SK-N-SH (cell line): ENCODE results near the gene CTNND1. TPM values are rescaled to one million over a fixed set of nuclear protein-coding genes. Genes with fewer than 3 reads are reported as not detected.

Experiments
- CTCF ChIA-PET: fragments of 300-600, 350-600 bp; formaldehyde crosslinking; extraction: SDS; loops from one replicate; lab custom pipeline; 2021; lab: Yijun Ruan, JAX
- POLR2A ChIA-PET: fragments of 350-600 bp; sonication (Branson Sonifier 250); formaldehyde crosslinking; extraction: SDS; loops from one replicate; lab custom pipeline; 2020; ENCODE audit warnings: antibody characterized with exemption, inconsistent platforms; lab: Yijun Ruan, JAX
- DNase-seq: peaks from one replicate; pipeline ENCODE4 v3.0.0; 2012
- H2AFZ ChIP-seq: fragments of 200-600 bp; sonication (generic); 2 replicates; pipeline ENCODE4 v1.8.1; 2016; ENCODE audit warnings: antibody characterized with exemption, mild to moderate bottlenecking, low read depth
- H3F3A ChIP-seq: fragments of 200-600 bp; sonication (generic); replicated peaks from 2 replicates; pipeline ENCODE3; 2016; ENCODE audit warnings: antibody characterized with exemption, mild to moderate bottlenecking; ENCODE audit not compliant: insufficient read depth
- H3K27ac ChIP-seq, 2 experiments: fragments of 200-500 bp in 1 of 2; fragments of 200-600 bp in 1 of 2; sonication (Bioruptor generic) in 1 of 2; sonication (generic), shearing (Covaris generic) in 1 of 2; 2 replicates each; pipeline versions ENCODE4 v1.5.1 to v1.6.1; 2014 to 2016; ENCODE audit warnings: low read depth in 2 of 2, inconsistent platforms in 1 of 2, low read length in 1 of 2, mild to moderate bottlenecking in 1 of 2, mixed read lengths in 1 of 2
- H3K27me3 ChIP-seq: fragments of 200-600 bp; sonication (generic), shearing (Covaris generic); 2 replicates; pipeline ENCODE4 v1.6.1; 2016; ENCODE audit warnings: mixed run types; ENCODE audit not compliant: insufficient read depth
- H3K36me3 ChIP-seq, 2 experiments: fragments of 200-500 bp in 1 of 2; fragments of 200-600 bp in 1 of 2; sonication (Bioruptor generic) in 1 of 2; sonication (generic) in 1 of 2; replicated peaks in 1 of 2; 2 replicates each; pipeline versions ENCODE3 to v1.5.1; 2014 to 2016; ENCODE audit warnings: low read length in 1 of 2, mild to moderate bottlenecking in 1 of 2; ENCODE audit not compliant: insufficient read depth in 2 of 2, control insufficient read depth in 1 of 2
- H3K4me1 ChIP-seq, 2 experiments: fragments of 200-500 bp in 1 of 2; fragments of 200-600 bp in 1 of 2; sonication (Bioruptor generic) in 1 of 2; sonication (generic), shearing (Covaris generic) in 1 of 2; 2 replicates each; pipeline versions ENCODE4 v1.5.1 to v1.6.1; 2014 to 2016; ENCODE audit warnings: low read depth in 1 of 2, low read length in 1 of 2, mixed run types in 1 of 2; ENCODE audit not compliant: insufficient read depth in 2 of 2, control insufficient read depth in 1 of 2
- H3K4me2 ChIP-seq: fragments of 200-600 bp; sonication (generic), shearing (Covaris generic); 2 replicates; pipeline ENCODE4 v1.6.1; 2017; ENCODE audit warnings: mixed run types
- H3K4me3 ChIP-seq, 2 experiments: fragments of 200-500 bp in 1 of 2; fragments of 200-600 bp in 1 of 2; sonication (Bioruptor generic) in 1 of 2; sonication (generic), shearing (Covaris generic) in 1 of 2; 2 replicates each; pipeline versions ENCODE4 v1.5.1 to v1.8.1; 2014 to 2016; ENCODE audit warnings: low read depth in 2 of 2, inconsistent platforms in 1 of 2, low read length in 1 of 2, mild to moderate bottlenecking in 1 of 2, mixed read lengths in 1 of 2, moderate library complexity in 1 of 2
- H3K79me2 ChIP-seq: fragments of 200-600 bp; sonication (generic); 2 replicates; pipeline ENCODE4 v1.8.1; 2017; ENCODE audit warnings: mild to moderate bottlenecking; ENCODE audit not compliant: insufficient read depth
- H3K9ac ChIP-seq: fragments of 200-600 bp; sonication (generic); 2 replicates; pipeline ENCODE4 v1.6.1; 2017; ENCODE audit warnings: mixed run types
- H3K9me2 ChIP-seq: fragments of 200-600 bp; sonication (generic); 2 replicates; pipeline ENCODE4 v1.6.1; 2017; ENCODE audit warnings: mixed run types
- H3K9me3 ChIP-seq: fragments of 200-600 bp; sonication (generic); 2 replicates; pipeline ENCODE4 v1.6.1; 2017; ENCODE audit warnings: mixed run types, mild to moderate bottlenecking, moderate library complexity
- H4K20me1 ChIP-seq: fragments of 200-600 bp; sonication (generic); 2 replicates; pipeline ENCODE4 v1.6.1; 2017; ENCODE audit warnings: mild to moderate bottlenecking, mixed run types; ENCODE audit not compliant: insufficient read depth
- CHD2 ChIP-seq: fragments of 150-350 bp; IDR thresholded peaks from 2 replicates; pipeline ENCODE4 v1.6.1; 2018; ENCODE audit warnings: low read length; ENCODE audit not compliant: partially characterized antibody
- CTCF ChIP-seq: fragments of 200-600 bp; sonication (generic); IDR thresholded peaks from 2 replicates; pipeline ENCODE4 v1.6.1; 2017; ENCODE audit warnings: antibody characterized with exemption, mild to moderate bottlenecking, moderate library complexity
- ELF1 ChIP-seq: IDR thresholded peaks from 2 replicates; pipeline ENCODE4 v1.4.0; 2012
- EZH2phosphoT487 ChIP-seq: fragments of 200-600 bp; sonication (generic); IDR thresholded peaks from 2 replicates; pipeline ENCODE4 v1.6.1; 2017; ENCODE audit warnings: low read depth, mixed run types, mild to moderate bottlenecking, antibody characterized with exemption, moderate library complexity, borderline replicate concordance
- FOSL2 ChIP-seq: IDR thresholded peaks from 2 replicates; pipeline ENCODE4 v1.4.0; 2012; ENCODE audit warnings: low read depth, mild to moderate bottlenecking, moderate library complexity, borderline replicate concordance
- GABPA ChIP-seq: IDR thresholded peaks from 2 replicates; pipeline ENCODE4 v1.4.0; 2012; ENCODE audit warnings: low read depth, mild to moderate bottlenecking
- GATA2 ChIP-seq: sonication (generic); formaldehyde crosslinking; IDR thresholded peaks from 2 replicates; pipeline ENCODE4 v1.5.0; 2020; ENCODE audit warnings: mild to moderate bottlenecking, missing genetic modification reagents
- NFIC ChIP-seq: IDR thresholded peaks from 2 replicates; pipeline ENCODE4 v1.4.0; 2012; ENCODE audit warnings: borderline replicate concordance
- NRF1 ChIP-seq: IDR thresholded peaks from 2 replicates; pipeline ENCODE4 v1.6.1; 2012; ENCODE audit warnings: low read depth, mild to moderate bottlenecking, low read length
- PBX3 ChIP-seq: IDR thresholded peaks from 2 replicates; pipeline ENCODE4; 2012
- RCOR1 ChIP-seq: fragments of 150-350 bp; IDR thresholded peaks from 2 replicates; pipeline ENCODE4 v1.6.1; 2017; ENCODE audit warnings: antibody characterized with exemption, low read length
- TAF1 ChIP-seq: IDR thresholded peaks from 2 replicates; pipeline ENCODE4 v1.6.1; 2012; ENCODE audit warnings: low read depth, mild to moderate bottlenecking, low read length, moderate library complexity, borderline replicate concordance
- YY1 ChIP-seq: IDR thresholded peaks from 2 replicates; pipeline ENCODE4 v1.4.0; 2012; ENCODE audit warnings: low read depth, mild to moderate bottlenecking
- WGBS: methylation state at CpG from one replicate; pipeline ENCODE4 v1.1.6; 2017; ENCODE audit warnings: low lambda C conversion rate; 5-methylcytosine and 5-hydroxymethylcytosine counted together
- polyA plus RNA-seq, 3 experiments: library from polyadenylated mRNA; depleted of rRNA; stranded (reverse); fragments of >200 nt; gene quantifications; 2 replicates each; pipeline ENCODE4 v1.2.3, GENCODE V29; 2012

CTNND1 gene
- polyA plus RNA-seq, 1 of the 3 experiments (the other 2 are of a cell fraction): 39.4 TPM

- TF ChIP-seq PBX3 (no peak), CHD2 (no peak), GABPA (no peak), YY1 (no peak)
Observed at GRCh38 chr11:57729479-57729878, 32.1 kb upstream of the CTNND1 start (continued).

GRCh38 chr11:57732661-57733060, 28.9 kb upstream of the CTNND1 start:
- no peaks in the 10 kb centered on the region for H3K27me3 ChIP-seq
- peaks cover 2% of the 10 kb centered on the region for H3F3A ChIP-seq
- no peak overlapping the region for H3K9ac ChIP-seq
- H3K4me2 ChIP-seq: no peak overlapping the region
- ChIA-PET POLR2A (no interaction called here), CTCF (interaction anchor here (0.6 to 1.4 kb wide), 3 partner anchors 26 to 274 kb away, joined by 3 to 4 read pairs (median 3); no protein-coding TSS in a partner anchor)
- TF ChIP-seq NRF1: no peak
- TF ChIP-seq FOSL2: no peak
- TF ChIP-seq ELF1: no peak
- TF ChIP-seq NFIC: no peak
- TF ChIP-seq RCOR1: no peak
- TF ChIP-seq YY1: no peak
- TF ChIP-seq EZH2phosphoT487: no peak
- no peak for TF ChIP-seq CTCF
- no peak for TF ChIP-seq GATA2 (CRISPR knock-in tag)
- no peak for TF ChIP-seq TAF1
- no peaks in the 10 kb centered on the region for H3K9me3 ChIP-seq
- 0 out of 2 replicates have a peak, but pooled peaks cover 5% of the 10 kb centered on the region for H4K20me1 ChIP-seq
- peaks cover 94% of the 10 kb centered on the region for H3K79me2 ChIP-seq
- no peak overlapping the region for H3K27ac ChIP-seq
- no peaks in the 10 kb centered on the region for H3K4me1 ChIP-seq
- no peak overlapping the region for H3K4me3 ChIP-seq
- DNase-seq: no peak
- H3K36me3 ChIP-seq: peaks cover 4 to 9% of the 10 kb centered on the region in 2 experiments
- 100% methylated on average over 1 of the region's 1 CpG for WGBS
- H3K9me2 ChIP-seq: no peaks in the 10 kb centered on the region
- H2AFZ ChIP-seq: no peak overlapping the region
